RWPE1 (cell line): Measurements from ENCODE around the gene PHOSPHO1.

ENCODE experiments used
- CTCF ChIA-PET: fragments of 350-600 bp; sonication (Branson Sonifier 250); formaldehyde crosslinking; extraction: SDS; loops from one replicate; lab custom pipeline; 2021; lab: Yijun Ruan, JAX
- POLR2A ChIA-PET: fragments of 400-600 bp; formaldehyde crosslinking; extraction: SDS; loops from one replicate; lab custom pipeline; 2020; ENCODE audit warnings: antibody characterized with exemption; ENCODE audit not compliant: low non-redundant PET; lab: Yijun Ruan, JAX
- DNase-seq: peaks from one replicate; pipeline ENCODE4 v3.0.0; 2012; ENCODE audit warnings: low spot score
- H3K27ac ChIP-seq: fragments of 450-650 bp; 2 replicates; pipeline ENCODE4 v1.5.1; 2017
- TF ChIP-seq, protein P1 (sequence below): fragments of 450-650 bp; conservative IDR thresholded peaks from 2 replicates; pipeline ENCODE4 v1.5.1; 2017; ENCODE audit warnings: low read depth, mild to moderate bottlenecking

The PHOSPHO1 gene

DNA sequence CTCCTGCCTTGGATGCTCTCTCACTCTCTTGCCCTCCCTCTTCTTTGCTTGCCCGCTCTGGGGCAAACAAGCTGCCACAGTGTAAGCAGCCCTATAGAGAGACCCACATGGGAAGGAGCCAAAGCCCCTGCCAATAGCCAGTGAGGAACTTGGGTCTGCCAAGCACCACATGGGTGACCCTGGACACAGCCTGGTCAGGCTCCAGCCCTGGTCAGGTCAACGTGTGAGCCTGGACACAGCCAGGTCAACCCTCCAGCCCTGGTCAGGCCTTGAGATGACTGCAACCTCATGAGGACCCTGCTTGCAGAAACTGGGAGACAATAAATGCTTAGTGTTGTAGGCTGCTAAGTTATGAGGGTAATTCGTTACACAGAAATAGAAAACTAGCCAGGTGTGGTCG, 14.3 kb upstream of the PHOSPHO1 start:
- TF ChIP-seq, protein P1, sequence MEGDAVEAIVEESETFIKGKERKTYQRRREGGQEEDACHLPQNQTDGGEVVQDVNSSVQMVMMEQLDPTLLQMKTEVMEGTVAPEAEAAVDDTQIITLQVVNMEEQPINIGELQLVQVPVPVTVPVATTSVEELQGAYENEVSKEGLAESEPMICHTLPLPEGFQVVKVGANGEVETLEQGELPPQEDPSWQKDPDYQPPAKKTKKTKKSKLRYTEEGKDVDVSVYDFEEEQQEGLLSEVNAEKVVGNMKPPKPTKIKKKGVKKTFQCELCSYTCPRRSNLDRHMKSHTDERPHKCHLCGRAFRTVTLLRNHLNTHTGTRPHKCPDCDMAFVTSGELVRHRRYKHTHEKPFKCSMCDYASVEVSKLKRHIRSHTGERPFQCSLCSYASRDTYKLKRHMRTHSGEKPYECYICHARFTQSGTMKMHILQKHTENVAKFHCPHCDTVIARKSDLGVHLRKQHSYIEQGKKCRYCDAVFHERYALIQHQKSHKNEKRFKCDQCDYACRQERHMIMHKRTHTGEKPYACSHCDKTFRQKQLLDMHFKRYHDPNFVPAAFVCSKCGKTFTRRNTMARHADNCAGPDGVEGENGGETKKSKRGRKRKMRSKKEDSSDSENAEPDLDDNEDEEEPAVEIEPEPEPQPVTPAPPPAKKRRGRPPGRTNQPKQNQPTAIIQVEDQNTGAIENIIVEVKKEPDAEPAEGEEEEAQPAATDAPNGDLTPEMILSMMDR = no peak
- POLR2A ChIA-PET = no interaction called here
- CTCF ChIA-PET = no interaction called here
- no peak overlapping the region for H3K27ac ChIP-seq
- no peak for DNase-seq

DNA sequence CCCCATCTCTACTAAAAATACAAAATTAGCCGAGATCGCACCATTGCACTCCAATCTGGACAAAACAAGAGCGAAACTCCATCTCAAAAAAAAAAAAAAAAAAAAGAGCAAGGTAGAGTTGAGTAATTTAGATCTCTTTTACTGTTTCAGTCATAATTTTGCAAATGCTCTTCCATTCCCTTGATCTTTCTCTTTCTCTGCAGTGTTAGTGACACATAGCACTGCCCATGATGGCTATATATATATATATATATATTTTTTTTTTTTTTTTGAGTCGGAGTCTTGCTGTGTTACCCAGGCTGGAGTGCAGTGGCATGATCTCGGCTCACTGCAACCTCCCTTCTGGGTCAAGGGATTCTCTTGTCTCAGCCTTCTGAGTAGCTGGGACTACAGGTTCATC, 12.2 kb upstream of the PHOSPHO1 start:
- TF ChIP-seq, protein P1 = no peak
- DNase-seq = no peak
- POLR2A ChIA-PET = no interaction called here
- CTCF ChIA-PET = no interaction called here
- H3K27ac ChIP-seq = no peak overlapping the region

- DNase-seq = no peak
- ChIA-PET POLR2A (no interaction called here), CTCF (interaction anchor here (0.7 kb wide), 1 partner anchor 194 kb away, joined by 5 read pairs; no protein-coding TSS in a partner anchor)
- TF ChIP-seq, protein P1 = no peak
- H3K27ac ChIP-seq = no peak overlapping the region
Observed at GRCh38 chr17:49241692-49242397, 11.3 kb upstream of the PHOSPHO1 start.

DNA sequence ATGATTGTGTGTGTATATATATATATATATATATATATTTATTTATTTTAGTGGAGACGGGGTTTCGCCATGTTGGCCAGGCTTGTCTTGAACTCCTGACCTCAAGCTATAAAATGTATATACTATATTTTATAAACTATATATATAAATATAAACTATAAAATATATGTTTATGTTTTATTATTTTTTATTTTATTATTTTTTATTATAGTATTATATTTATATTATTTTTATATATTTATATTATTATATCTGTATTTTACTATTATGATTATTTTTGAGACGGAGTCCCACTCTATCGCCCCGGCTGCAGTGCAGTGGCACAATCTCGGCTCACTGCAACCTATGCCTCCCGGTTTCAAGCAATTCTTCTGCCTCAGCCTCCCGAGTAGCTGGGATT, 10.5 kb upstream of the PHOSPHO1 start:
- H3K27ac ChIP-seq = no peak overlapping the region
- TF ChIP-seq, protein P1 = no peak
- ChIA-PET CTCF (interaction anchor here (0.7 to 0.8 kb wide), 2 partner anchors 17 to 193 kb away, joined by 3 to 5 read pairs; no protein-coding TSS in a partner anchor), POLR2A (no interaction called here)
- no peak for DNase-seq

DNA sequence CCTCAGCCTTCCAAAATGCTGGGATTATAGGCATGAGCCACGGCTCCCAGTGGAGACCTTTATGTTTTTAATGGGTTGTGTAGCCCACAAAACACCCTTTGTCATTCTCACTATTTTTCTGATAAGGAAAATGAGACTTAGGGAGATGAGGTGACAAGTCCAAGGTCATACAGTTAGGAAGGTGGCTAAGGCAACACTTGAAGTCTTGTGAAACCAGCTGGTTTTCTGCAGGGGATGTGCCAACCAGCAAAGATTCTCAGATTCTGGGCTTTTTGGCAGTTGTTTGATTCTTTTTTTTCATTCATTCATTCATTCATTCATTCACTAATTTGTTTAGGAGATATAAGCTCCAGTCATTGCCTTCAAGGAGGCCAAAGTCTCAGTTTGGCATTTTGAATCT, 10.0 kb upstream of the PHOSPHO1 start:
- H3K27ac ChIP-seq = no peak overlapping the region
- ChIA-PET CTCF (interaction anchor here (0.8 kb wide), 1 partner anchor 16 kb away, joined by 3 read pairs; no protein-coding TSS in a partner anchor), POLR2A (no interaction called here)
- TF ChIP-seq, protein P1 = no peak
- no peak for DNase-seq

- DNase-seq = no peak
- TF ChIP-seq, protein P1 = no peak
- POLR2A ChIA-PET = no interaction called here
- CTCF ChIA-PET = no interaction called here
- no peak overlapping the region for H3K27ac ChIP-seq
Observed at GRCh38 chr17:49239963-49240362, 9.4 kb upstream of the PHOSPHO1 start.
